ENCODE data around the gene TMEM217.

DNA sequence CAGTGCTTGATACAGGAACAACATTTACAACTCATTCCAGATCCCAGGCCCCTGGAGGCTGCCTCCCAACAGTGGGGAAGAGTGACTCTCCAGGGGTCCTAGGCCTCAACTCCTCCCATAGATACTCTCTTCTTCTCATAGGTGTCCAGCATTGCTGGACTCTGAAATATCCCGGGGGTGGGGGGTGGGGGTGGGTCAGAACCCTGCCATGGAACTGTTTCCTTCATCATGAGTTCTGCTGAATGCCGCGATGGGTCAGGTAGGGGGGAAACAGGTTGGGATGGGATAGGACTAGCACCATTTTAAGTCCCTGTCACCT is 83.8 kb downstream of the TMEM217 start:
- TF ChIP-seq EZH2 (IDR thresholded peaks at IDR 0.05) (no peak), POLR2AphosphoS5 (IDR thresholded peaks at IDR 0.05; ENCODE audit: borderline replicate concordance, low read depth, low read length) (no peak), FOXP2 (optimal IDR thresholded peaks at IDR 0.05; ENCODE audit: control extremely low read depth, extremely low read length, insufficient read depth) (no peak)

Data from SK-N-MC (cell line).